Lower leg skin (tissue), 3 donors: ENCODE measurements around the gene RPTOR.

Source experiments
- CTCF ChIP-seq, 3 donors: fragments of 450-650 bp; IDR thresholded peaks; one replicate each; pipeline ENCODE4 v1.5.1; 2016; ENCODE audit warnings: antibody characterized with exemption in 3 of 3, mild to moderate bottlenecking in 3 of 3, moderate library complexity in 2 of 3
- POLR2A ChIP-seq, 2 donors: fragments of 450-650 bp; IDR thresholded peaks; one replicate each; pipeline ENCODE4 v1.6.1; 2016 to 2017; ENCODE audit warnings: antibody characterized with exemption in 2 of 2, mild to moderate bottlenecking in 1 of 2, moderate library complexity in 1 of 2

GRCh38 chr17:80969674-80970043 lies 425.0 kb downstream of the RPTOR start:
- TF ChIP-seq POLR2A (IDR thresholded peaks at IDR 0.05) (no peak), CTCF (IDR thresholded peaks at IDR 0.05) (no peak)
